ENCODE results near the gene USP28.
"Not testable (repeated sequence)": the region's sequence is repeated elsewhere in the genome, so short reads cannot be mapped to it uniquely, and the experiment has no call there.

Gene USP28

GRCh38 chr11:113875234-113876073 is at the start of gene USP28:
TSS of gene USP28 (minus strand) at chr11:113875572. CDS start at chr11:113875501, 71 bp downstream.
- DNase-seq (ENCODE audit: low read depth in 2 of 2): peak; percentile 63 to 75

DNA sequence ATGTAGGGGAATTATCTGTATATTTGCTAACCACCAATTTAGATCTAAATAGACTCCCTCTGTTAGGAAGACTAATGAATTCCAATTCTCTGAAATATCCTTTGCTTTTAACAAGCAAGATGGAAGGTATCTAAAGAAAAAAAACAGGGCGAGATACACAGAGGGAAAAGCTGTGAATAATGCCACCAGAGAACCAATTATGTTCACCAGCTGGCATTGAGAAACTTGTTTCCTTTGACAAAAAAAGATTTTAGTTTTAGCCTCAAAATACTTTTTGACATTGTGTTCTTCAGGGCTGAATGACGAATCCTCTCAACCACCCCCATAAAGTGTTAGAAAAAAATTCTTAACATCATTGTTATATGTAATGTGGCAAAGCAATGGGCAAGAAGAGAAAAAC is 48.2 kb upstream of the USP28 start:
- DNase-seq (ENCODE audit: low read depth in 2 of 2): no peak

DNA sequence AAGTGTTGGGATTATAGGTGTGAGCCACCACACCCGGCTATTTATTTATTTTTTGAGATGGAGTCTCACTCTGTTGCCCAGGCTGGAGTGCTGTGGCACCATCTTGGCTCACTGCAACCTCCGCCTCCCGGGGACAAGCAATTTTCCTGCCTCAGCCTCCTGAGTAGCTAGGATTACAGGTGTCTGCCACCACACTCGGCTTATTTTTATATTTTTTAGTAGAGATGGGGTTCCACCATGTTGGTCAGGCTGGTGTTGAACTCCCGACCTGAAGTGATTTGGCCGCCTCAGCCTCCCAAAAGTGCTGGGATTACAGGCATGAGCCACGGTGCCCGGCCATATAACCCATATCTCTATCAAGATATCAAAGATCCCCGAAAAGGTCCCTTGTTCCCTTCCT is 36.1 kb upstream of the USP28 start:
- DNase-seq (ENCODE audit: low read depth in 2 of 2): not testable (repeated sequence)

DNA sequence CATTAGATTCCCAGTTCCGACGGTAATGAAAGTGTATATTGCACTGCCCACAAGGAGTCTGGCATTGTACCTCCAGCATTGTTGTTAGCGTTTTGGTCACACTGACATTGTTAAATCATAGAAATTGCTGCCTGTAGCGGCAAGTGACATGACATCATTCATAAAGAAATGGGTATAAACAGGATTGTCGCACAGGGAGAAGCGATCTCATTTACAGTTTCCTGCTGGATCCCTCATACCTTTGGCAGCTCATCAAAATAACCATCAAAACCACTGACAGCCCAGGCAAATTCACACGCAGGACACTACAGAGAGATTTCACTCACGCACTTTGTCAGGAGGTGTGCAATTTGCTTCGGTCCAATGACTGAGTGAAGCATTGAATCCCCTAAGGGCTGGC is 32.7 kb upstream of the USP28 start:
- no peak for DNase-seq (ENCODE audit: low read depth in 2 of 2)

DNA sequence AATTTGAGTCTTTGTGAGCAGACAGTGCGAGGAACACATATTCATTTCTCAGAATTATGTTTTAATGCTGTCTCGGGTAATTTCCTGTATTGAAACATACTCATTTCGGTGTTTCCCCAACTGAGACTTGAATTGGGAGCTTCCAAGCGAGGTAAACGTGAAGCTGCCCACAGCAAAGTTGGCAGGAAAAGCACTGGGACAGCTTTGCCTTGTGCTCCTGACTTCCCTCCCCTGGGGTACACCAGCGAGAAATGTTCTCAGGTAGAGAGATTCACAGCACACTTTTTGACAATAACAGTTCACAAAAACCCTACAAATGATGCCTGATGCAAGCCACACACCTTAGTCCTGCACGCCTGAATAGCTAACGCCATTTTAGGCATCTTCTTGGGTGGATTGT is 32.3 kb upstream of the USP28 start:
- DNase-seq (ENCODE audit: low read depth in 2 of 2): no peak

GRCh38 chr11:113907152-113907551 is 31.8 kb upstream of the USP28 start:
- no peak for DNase-seq (ENCODE audit: low read depth in 2 of 2)

- no peak for DNase-seq (ENCODE audit: low read depth in 2 of 2)
Measured at GRCh38 chr11:113906516-113906915, 31.1 kb upstream of the USP28 start.

- no peak for DNase-seq (ENCODE audit: low read depth in 2 of 2)
Measured at GRCh38 chr11:113906038-113906437, 30.7 kb upstream of the USP28 start.

DNA sequence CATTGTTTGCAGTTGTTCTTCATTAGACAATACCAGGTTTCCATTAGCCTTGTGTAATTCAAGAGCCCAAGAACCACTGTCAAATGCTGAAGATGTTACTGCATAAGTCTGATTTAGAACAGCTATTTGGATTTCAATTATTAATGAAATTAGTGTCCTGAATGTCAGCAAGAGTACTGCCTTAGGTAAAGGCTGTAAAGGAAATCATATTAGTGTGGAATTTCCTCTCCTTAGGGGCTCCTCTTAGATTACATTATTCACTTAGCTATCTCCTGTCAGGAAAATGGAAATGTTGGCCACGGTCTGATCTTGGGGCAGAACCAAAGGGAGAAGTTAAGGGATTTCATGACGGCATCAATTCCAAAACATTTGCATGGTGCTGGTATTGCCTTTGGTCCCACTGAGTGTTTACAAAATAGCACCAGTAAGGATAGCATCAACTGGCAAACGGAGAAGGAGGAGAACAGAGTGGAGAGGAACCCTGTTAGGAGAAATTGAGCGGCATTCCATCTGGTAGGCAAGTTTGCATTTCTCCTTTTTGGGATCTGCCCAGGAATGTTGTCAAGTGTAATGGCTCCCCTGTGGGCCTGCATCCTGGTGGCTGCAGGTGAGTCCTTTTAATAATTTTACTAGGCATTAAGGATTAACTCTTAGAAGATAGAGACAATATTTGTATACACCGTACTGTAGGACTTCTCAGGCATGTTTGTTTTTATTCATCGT is 29.2 kb upstream of the USP28 start, which contains the start of gene HTR3B:
HTR3B (plus strand) TSS at position 418 of the 723 bp plus-strand sequence; CDS start at position 556, 138 bp downstream.
- DNase-seq (ENCODE audit: low read depth in 2 of 2): no peak

GRCh38 chr11:113901141-113901540 is 25.8 kb upstream of the USP28 start:
- no peak for DNase-seq (ENCODE audit: low read depth in 2 of 2)

- no peak for DNase-seq (ENCODE audit: low read depth in 2 of 2)
Measured at GRCh38 chr11:113896156-113896879, 20.9 kb upstream of the USP28 start.

DNA sequence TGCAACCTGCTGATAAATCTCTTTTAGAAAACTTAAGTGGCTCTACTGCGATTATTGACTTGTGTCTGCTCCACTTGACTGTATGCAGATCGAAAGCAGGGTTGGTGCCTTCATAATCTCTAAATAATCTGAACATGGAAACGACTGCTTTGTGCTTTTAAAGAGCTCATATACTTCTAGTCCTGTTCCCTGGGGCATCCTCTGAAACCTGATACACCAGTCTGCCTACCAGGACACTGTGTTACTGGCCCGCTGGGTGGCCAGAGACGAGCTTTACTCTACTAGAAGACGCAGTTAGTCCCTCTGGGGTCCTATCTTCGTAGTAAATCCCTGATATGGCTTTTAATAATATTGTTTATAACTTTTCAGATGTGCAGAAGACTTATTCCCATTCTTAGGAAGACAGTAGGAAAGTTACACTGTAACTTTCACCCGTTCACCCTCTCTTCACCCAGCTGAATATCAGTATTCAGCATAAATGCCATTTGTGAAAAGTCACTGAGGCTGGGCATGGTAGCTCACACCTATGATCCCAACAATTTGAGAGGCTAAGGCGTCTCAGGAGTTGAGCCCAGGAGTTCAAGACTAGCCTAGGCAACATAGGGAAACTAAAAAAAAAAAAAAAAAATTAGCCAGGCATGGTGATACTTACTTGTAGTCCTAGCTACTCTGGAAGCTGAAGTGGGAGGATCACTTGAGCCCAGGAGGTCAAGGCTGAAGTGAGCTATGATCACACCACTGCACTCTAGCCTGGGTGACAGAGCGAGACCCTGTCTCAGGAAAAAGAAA is 20.2 kb upstream of the USP28 start:
- no peak for DNase-seq (ENCODE audit: low read depth in 2 of 2)

GRCh38 chr11:113894421-113894996 is 19.1 kb upstream of the USP28 start:
- no peak for DNase-seq (ENCODE audit: low read depth in 2 of 2)

DNA sequence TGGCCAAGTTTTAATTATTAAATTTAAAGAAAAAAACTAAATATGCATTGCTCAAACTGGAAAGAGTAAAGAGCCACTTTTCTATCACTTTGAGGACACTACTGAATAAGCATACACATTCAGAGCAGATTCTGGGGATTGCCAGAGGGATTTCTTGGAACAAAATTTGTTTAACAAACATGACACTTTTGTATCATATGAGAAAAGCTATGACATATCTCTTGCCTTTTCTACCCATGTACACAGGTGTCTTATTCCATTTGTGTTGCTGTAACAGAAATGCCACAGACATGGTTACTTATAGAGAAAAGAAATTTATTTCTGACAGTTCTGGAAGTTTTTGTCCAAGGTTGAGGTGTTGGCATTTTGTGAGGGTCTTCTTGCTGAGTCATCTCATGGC is 13.5 kb upstream of the USP28 start:
- DNase-seq (ENCODE audit: low read depth in 2 of 2): no peak

GRCh38 chr11:113885897-113886296 is 10.5 kb upstream of the USP28 start:
- DNase-seq (ENCODE audit: low read depth in 2 of 2): no peak

- DNase-seq (ENCODE audit: low read depth in 2 of 2): no peak
Measured at GRCh38 chr11:113884361-113884836, 9.0 kb upstream of the USP28 start.

GRCh38 chr11:113881856-113882255 is 6.5 kb upstream of the USP28 start:
- DNase-seq (ENCODE audit: low read depth in 2 of 2): no peak

DNA sequence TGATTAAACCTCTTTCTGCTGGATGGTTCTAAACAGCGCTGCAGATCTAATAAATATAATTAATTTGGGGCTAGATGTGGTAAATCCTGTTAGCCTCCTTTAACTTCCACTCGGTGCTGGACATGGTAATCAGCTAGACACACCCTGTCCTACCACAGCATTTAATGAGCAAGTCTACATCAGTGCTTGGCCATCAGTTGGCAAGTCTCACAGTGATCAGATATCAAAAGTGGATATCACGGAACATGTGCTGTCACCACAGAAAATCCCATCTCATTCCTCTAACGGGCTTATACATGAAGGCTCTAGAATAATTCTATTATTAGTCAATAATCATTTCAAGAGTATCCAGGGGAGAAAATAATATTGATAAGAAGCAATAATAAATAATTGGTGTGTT is 5.6 kb upstream of the USP28 start:
- DNase-seq (ENCODE audit: low read depth in 2 of 2): no peak

DNA sequence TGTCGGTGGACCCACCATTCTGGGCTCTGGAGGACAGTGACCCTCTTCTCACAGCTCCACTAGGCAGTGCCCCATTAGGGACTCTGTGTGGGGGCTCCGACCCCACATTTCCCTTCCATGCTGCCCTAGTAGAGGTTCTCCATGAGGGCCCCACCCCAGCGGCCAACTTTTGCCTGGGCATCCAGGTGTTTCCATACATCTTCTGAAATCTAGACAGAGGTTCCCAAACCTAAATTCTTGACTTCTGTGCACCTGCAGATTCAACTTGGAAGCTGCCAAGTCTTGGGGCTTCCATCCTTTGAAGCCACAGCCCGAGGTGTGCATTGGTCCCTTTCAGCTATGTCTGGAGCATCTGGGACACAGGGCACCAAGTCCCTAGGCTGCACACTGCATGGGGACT is 4.1 kb upstream of the USP28 start:
- DNase-seq (ENCODE audit: low read depth in 2 of 2): not testable (repeated sequence)

GRCh38 chr11:113877670-113878055 is 2.3 kb upstream of the USP28 start:
- DNase-seq (ENCODE audit: low read depth in 2 of 2): no peak

Measured in stimulated activated CD4-positive, alpha-beta T cell treated with anti-CD3 and anti-CD28 coated beads, Interleukin-15, amount 100 ng/mL, for 48 hours (primary cell).